Vagina (tissue), 2 donors: ENCODE data around the gene KCNC2. TPM values are rescaled to one million over a fixed set of nuclear protein-coding genes. Genes with fewer than 3 reads are reported as not detected.

Experiments used
- DNase-seq, 2 donors: peaks; one replicate each; pipeline ENCODE4 v3.0.0-alpha.2; 2017; ENCODE audit errors: extremely low spot score in 2 of 2
- H3K27ac ChIP-seq: fragments of 200-600 bp; sonication (generic); one replicate; pipeline ENCODE4 v1.5.1; 2019
- H3K27me3 ChIP-seq: fragments of 200-600 bp; sonication (generic); one replicate; pipeline ENCODE4 v1.5.1; 2019
- H3K36me3 ChIP-seq, 2 donors: fragments of 200-600 bp; sonication (generic); one replicate each; pipeline ENCODE4 v1.5.1; 2017 to 2019
- H3K4me1 ChIP-seq: fragments of 200-600 bp; sonication (generic); one replicate; pipeline ENCODE4 v1.5.1; 2019
- H3K4me3 ChIP-seq, 2 donors: fragments of 200-600 bp; sonication (generic); 1 replicate in 1 of 2; 2 replicates in 1 of 2; pipeline ENCODE4 v1.5.1; 2016 to 2019
- H3K9me3 ChIP-seq: fragments of 200-600 bp; sonication (generic); one replicate; pipeline ENCODE4 v1.5.1; 2019
- CTCF ChIP-seq, 3 experiments: fragments of 450-650 bp in 2 of 3; fragments of 200-600 bp in 1 of 3; sonication (generic) in 1 of 3; IDR thresholded peaks; one replicate each; pipeline ENCODE4 v1.5.1; 2017 to 2019; ENCODE audit warnings: antibody characterized with exemption in 3 of 3, mild to moderate bottlenecking in 2 of 3, moderate library complexity in 2 of 3
- POLR2A ChIP-seq, 2 donors: fragments of 450-650 bp; IDR thresholded peaks; one replicate each; pipeline ENCODE4 v1.6.1; 2017; ENCODE audit warnings: antibody characterized with exemption in 2 of 2, mild to moderate bottlenecking in 2 of 2, moderate library complexity in 2 of 2
- POLR2AphosphoS5 ChIP-seq, 2 donors: sonication (generic); formaldehyde crosslinking; IDR thresholded peaks; one replicate each; pipeline ENCODE4 v1.9.0; 2017; ENCODE audit warnings: antibody characterized with exemption in 2 of 2, mild to moderate bottlenecking in 2 of 2, low read depth in 1 of 2; ENCODE audit not compliant: insufficient read depth in 1 of 2
- intact Hi-C: fragments of 100-400 bp; cut with DNase I; formaldehyde crosslinking; loops from one replicate; pipeline ENCODE4 v1.15.1; 2023
- total RNA-seq: library from RNA; depleted of rRNA; stranded (reverse); fragments of >200 nt; gene quantifications from one replicate; pipeline ENCODE4 v1.2.3, GENCODE V29; 2016

The KCNC2 gene
- total RNA-seq, 1 donor from 2014 or later: 0.25 TPM

- Histone ChIP-seq H3K4me1 (no peaks in the 10 kb centered on the region), H3K4me3 (no peak overlapping the region), H3K27ac (no peak overlapping the region), H3K27me3 (no peaks in the 10 kb centered on the region), H3K36me3 (no peaks in the 10 kb centered on the region), H3K9me3 (no peaks in the 10 kb centered on the region)
- intact Hi-C loops: no loop called here
- TF ChIP-seq POLR2A (IDR thresholded peaks at IDR 0.05): no peak
- no peak for TF ChIP-seq CTCF (IDR thresholded peaks at IDR 0.05)
- no peak for TF ChIP-seq POLR2AphosphoS5 (IDR thresholded peaks at IDR 0.05; ENCODE audit: insufficient read depth in 1 of 2, low read depth in 1 of 2)
- DNase-seq: no peak
Observed at GRCh38 chr12:75157385-75157784, 52.3 kb downstream of the KCNC2 start.

GRCh38 chr12:75155962-75156361 lies 53.7 kb downstream of the KCNC2 start:
- no peak overlapping the region for H3K27ac ChIP-seq
- no peaks in the 10 kb centered on the region for H3K4me1 ChIP-seq
- no peak for TF ChIP-seq POLR2A (IDR thresholded peaks at IDR 0.05)
- no peak for TF ChIP-seq POLR2AphosphoS5 (IDR thresholded peaks at IDR 0.05; ENCODE audit: insufficient read depth in 1 of 2, low read depth in 1 of 2)
- TF ChIP-seq CTCF (IDR thresholded peaks at IDR 0.05): no peak
- intact Hi-C loops: no loop called here
- no peak overlapping the region for H3K4me3 ChIP-seq
- no peaks in the 10 kb centered on the region for H3K27me3 ChIP-seq
- no peak for DNase-seq
- no peaks in the 10 kb centered on the region for H3K36me3 ChIP-seq
- no peaks in the 10 kb centered on the region for H3K9me3 ChIP-seq

- H3K4me3 ChIP-seq: no peak overlapping the region
- no peak for DNase-seq
- intact Hi-C loops: no loop called here
- no peak for TF ChIP-seq CTCF (IDR thresholded peaks at IDR 0.05)
- no peak for TF ChIP-seq POLR2AphosphoS5 (IDR thresholded peaks at IDR 0.05; ENCODE audit: insufficient read depth in 1 of 2, low read depth in 1 of 2)
- no peak for TF ChIP-seq POLR2A (IDR thresholded peaks at IDR 0.05)
- H3K27ac ChIP-seq: no peak overlapping the region
- H3K36me3 ChIP-seq: no peaks in the 10 kb centered on the region
- H3K27me3 ChIP-seq: no peaks in the 10 kb centered on the region
- H3K9me3 ChIP-seq: no peaks in the 10 kb centered on the region
- H3K4me1 ChIP-seq: no peaks in the 10 kb centered on the region
Observed at GRCh38 chr12:75154388-75154787, 55.3 kb downstream of the KCNC2 start.

- no peak overlapping the region for H3K4me3 ChIP-seq
- H3K36me3 ChIP-seq: no peaks in the 10 kb centered on the region
- H3K9me3 ChIP-seq: no peaks in the 10 kb centered on the region
- TF ChIP-seq CTCF (IDR thresholded peaks at IDR 0.05) (no peak), POLR2AphosphoS5 (IDR thresholded peaks at IDR 0.05; ENCODE audit: insufficient read depth in 1 of 2, low read depth in 1 of 2) (no peak), POLR2A (IDR thresholded peaks at IDR 0.05) (no peak)
- H3K27me3 ChIP-seq: no peaks in the 10 kb centered on the region
- intact Hi-C loops: no loop called here
- H3K4me1 ChIP-seq: no peaks in the 10 kb centered on the region
- no peak for DNase-seq
- no peak overlapping the region for H3K27ac ChIP-seq
Observed at GRCh38 chr12:75139196-75139595, 70.4 kb downstream of the KCNC2 start.

- no peak for DNase-seq
- intact Hi-C loops: no loop called here
- Histone ChIP-seq H3K9me3 (no peaks in the 10 kb centered on the region), H3K4me3 (no peak overlapping the region), H3K27ac (no peak overlapping the region), H3K4me1 (no peaks in the 10 kb centered on the region), H3K27me3 (no peaks in the 10 kb centered on the region), H3K36me3 (no peaks in the 10 kb centered on the region)
- TF ChIP-seq CTCF (IDR thresholded peaks at IDR 0.05) (no peak), POLR2AphosphoS5 (IDR thresholded peaks at IDR 0.05; ENCODE audit: insufficient read depth in 1 of 2, low read depth in 1 of 2) (no peak), POLR2A (IDR thresholded peaks at IDR 0.05) (no peak)
Observed at GRCh38 chr12:75137896-75138295, 71.7 kb downstream of the KCNC2 start.
